K562 (cell line): ENCODE data around the gene SLC35D3. TPM values are rescaled to one million over a fixed set of nuclear protein-coding genes. Genes with fewer than 3 reads are reported as not detected.

Experiments used
- ATAC-seq: fragments of 200-7000 bp; cut with Tn5 transposase; 3 replicates; pipeline ENCODE4 v1.9.1; 2020; ENCODE audit warnings: moderate library complexity
- BruUV-seq: library from RNA; stranded (reverse); fragments of 400-500 nt; replicated peaks from 2 replicates; lab custom pipeline; 2021; lab: Mats Ljungman, UMichigan
- CTCF ChIA-PET: fragments of 300-600 bp; formaldehyde crosslinking; extraction: SDS; loops from one replicate; lab custom pipeline; 2021; ENCODE audit warnings: low intra/inter-chr PET ratio; lab: Yijun Ruan, JAX
- POLR2A ChIA-PET: fragments of 300-600, 350-650 bp; sonication (Branson Sonifier 250); formaldehyde crosslinking; extraction: SDS; loops from one replicate; lab custom pipeline; 2021; ENCODE audit warnings: antibody characterized with exemption, inconsistent platforms; lab: Yijun Ruan, JAX
- DNase-seq, 4 experiments: peaks; one replicate each; pipeline versions ENCODE4 v3.0.0 to v3.0.0-alpha.2; 2011 to 2018; ENCODE audit warnings: low spot score in 3 of 4, mixed read lengths in 3 of 4; ENCODE audit errors: extremely low read depth in 1 of 4
- FAIRE-seq: peaks from 2 replicates; lab custom pipeline; 2011; peaks lifted over from hg19 to GRCh38; lab: Jason Lieb, UNC
- H2AFZ ChIP-seq: 2 replicates; pipeline ENCODE4 v1.6.0; 2011; ENCODE audit warnings: low read depth, low read length, control low read depth, inconsistent platforms
- H3K27ac ChIP-seq: fragments of 200-600 bp; 3 replicates; pipeline ENCODE4 v1.8.0; 2011; ENCODE audit warnings: low read depth, mild to moderate bottlenecking, control low read depth, inconsistent platforms, low read length, moderate library complexity, mixed read lengths; ENCODE audit errors: extremely low read depth
- H3K27me3 ChIP-seq, 2 experiments: fragments of 300-600 bp in 1 of 2; 2 replicates in 1 of 2; 3 replicates in 1 of 2; pipeline versions ENCODE4 v1.6.0 to v1.8.0; 2011; ENCODE audit warnings: inconsistent platforms in 2 of 2, low read length in 2 of 2, mild to moderate bottlenecking in 1 of 2, mixed read lengths in 1 of 2, moderate library complexity in 1 of 2; ENCODE audit not compliant: control insufficient read depth in 2 of 2, insufficient read depth in 2 of 2
- H3K36me3 ChIP-seq: fragments of 300-600 bp; 3 replicates; pipeline ENCODE4 v1.8.0; 2011; ENCODE audit warnings: mild to moderate bottlenecking, low read length, inconsistent platforms; ENCODE audit not compliant: control insufficient read depth, insufficient read depth
- H3K4me1 ChIP-seq, 2 experiments: fragments of 200-600 bp in 1 of 2; replicated peaks in 1 of 2; 2 replicates in 1 of 2; 3 replicates in 1 of 2; pipeline versions ENCODE4 v1.5.1 to v1.8.0; 2011; ENCODE audit warnings: inconsistent platforms in 2 of 2, low read length in 2 of 2, mild to moderate bottlenecking in 1 of 2, mixed read lengths in 1 of 2, moderate library complexity in 1 of 2; ENCODE audit not compliant: control insufficient read depth in 2 of 2, insufficient read depth in 2 of 2
- H3K4me2 ChIP-seq: 2 replicates; pipeline ENCODE4 v1.6.1; 2011; ENCODE audit warnings: low read length, control low read depth, inconsistent platforms, mixed read lengths; ENCODE audit not compliant: insufficient read depth
- H3K4me3 ChIP-seq: fragments of 200-600 bp; sonication (generic), shearing (Covaris generic); 2 replicates; pipeline ENCODE4 v1.5.1; 2016; ENCODE audit warnings: control low read depth, inconsistent platforms
- H3K79me2 ChIP-seq: fragments of 200-600 bp; 3 replicates; pipeline ENCODE4 v1.8.0; 2011; ENCODE audit warnings: low read length, inconsistent platforms; ENCODE audit not compliant: control insufficient read depth, insufficient read depth
- H3K9ac ChIP-seq, 2 experiments: 2 replicates each; pipeline versions ENCODE4 v1.6.0 to v1.6.1; 2011; ENCODE audit warnings: low read depth in 2 of 2, low read length in 2 of 2, control low read depth in 1 of 2, inconsistent platforms in 1 of 2, mild to moderate bottlenecking in 1 of 2, mixed read lengths in 1 of 2; ENCODE audit not compliant: insufficient read depth in 1 of 2
- H3K9me1 ChIP-seq: one replicate; pipeline ENCODE4 v1.6.0; 2011; ENCODE audit warnings: inconsistent platforms, mild to moderate bottlenecking, low read length, moderate library complexity; ENCODE audit not compliant: control insufficient read depth, insufficient read depth
- H3K9me3 ChIP-seq: replicated peaks from 2 replicates; pipeline ENCODE4 v1.5.1; 2011; ENCODE audit warnings: low read depth, low read length, inconsistent platforms; ENCODE audit not compliant: control insufficient read depth, insufficient read depth
- H4K20me1 ChIP-seq: replicated peaks from 2 replicates; pipeline ENCODE4 v1.6.1; 2011; ENCODE audit warnings: low read length, inconsistent platforms, mixed read lengths; ENCODE audit not compliant: control insufficient read depth, insufficient read depth
- CBX8 ChIP-seq: fragments of 200-600 bp; sonication (generic); IDR thresholded peaks from 2 replicates; pipeline ENCODE4 v1.6.1; 2012; ENCODE audit warnings: borderline replicate concordance, mixed run types, low read depth, mild to moderate bottlenecking, moderate library complexity, mixed read lengths, low read length, control low read depth, inconsistent platforms; ENCODE audit not compliant: poor library complexity, severe bottlenecking; ENCODE audit errors: extremely low read depth
- FUS ChIP-seq: fragments of 200-400 bp; formaldehyde crosslinking; optimal IDR thresholded peaks from 2 replicates; pipeline ENCODE3; 2017; ENCODE audit warnings: low read depth, low read length
- HDAC3 ChIP-seq: fragments of 450-650 bp; IDR thresholded peaks from 2 replicates; pipeline ENCODE4 v1.6.1; 2018; ENCODE audit warnings: borderline replicate concordance, mild to moderate bottlenecking, moderate library complexity; ENCODE audit not compliant: partially characterized antibody
- MAFF ChIP-seq: IDR thresholded peaks from 2 replicates; pipeline ENCODE4 v1.6.1; 2012; ENCODE audit warnings: low read length, improper control_type of control experiment
- NCOA1 ChIP-seq: fragments of 450-650 bp; IDR thresholded peaks from 2 replicates; pipeline ENCODE4 v1.6.1; 2016; ENCODE audit warnings: low read depth
- NR4A1 ChIP-seq, 2 experiments: fragments of 250-450 bp in 1 of 2; fragments of 450-650 bp in 1 of 2; sonication (Bioruptor Pico) in 1 of 2; IDR thresholded peaks; 2 replicates each; pipeline versions ENCODE4 v1.4.0 to v1.6.1; 2016 to 2020; ENCODE audit warnings: mild to moderate bottlenecking in 2 of 2, missing compliant biosample characterization in 1 of 2, missing genetic modification characterization in 1 of 2, moderate library complexity in 1 of 2
- RBM22 ChIP-seq: fragments of 200-400 bp; formaldehyde crosslinking; IDR thresholded peaks from 2 replicates; pipeline ENCODE4 v1.6.1; 2018; ENCODE audit warnings: low read length, low read depth; ENCODE audit not compliant: poor library complexity, severe bottlenecking
- RFX1 ChIP-seq: fragments of 450-650 bp; IDR thresholded peaks from 2 replicates; pipeline ENCODE4 v1.6.1; 2016; ENCODE audit warnings: mild to moderate bottlenecking, moderate library complexity
- ZBTB8A ChIP-seq: fragments of 450-650 bp; IDR thresholded peaks from 2 replicates; pipeline ENCODE4 v1.6.1; 2018; ENCODE audit warnings: mild to moderate bottlenecking, moderate library complexity; ENCODE audit not compliant: partially characterized antibody
- WGBS: fragments of 100-300 bp; shearing (Covaris generic); methylation state at CpG from one replicate; pipeline ENCODE4 v1.1.6; 2016; ENCODE audit warnings: low coverage, mixed read lengths; ENCODE audit not compliant: insufficient coverage; ENCODE audit errors: missing lambda C conversion rate; 5-methylcytosine and 5-hydroxymethylcytosine counted together
- in situ Hi-C: fragments of 300-500 bp; cut with MboI; formaldehyde crosslinking; loops from 4 replicates; pipeline ENCODE4 v1.15.0; 2018; ENCODE audit warnings: inconsistent platforms, mixed read lengths
- intact Hi-C: fragments of 100-400 bp; cut with micrococcal nuclease; formaldehyde crosslinking; loops from 2 replicates; pipeline ENCODE4 v1.14.2; 2022
- polyA plus RNA-seq, 8 experiments: library from polyadenylated mRNA; depleted of rRNA in 4 of 8; stranded (reverse) in 5 of 8; unstranded in 3 of 8; fragments of >200 nt; fragmentation: Nextera tagmentation in 2 of 8; fragmentation: Illumina TruSeq in 1 of 8; extraction: Ambion mirVana in 2 of 8; extraction: Trizol in 1 of 8; gene quantifications; 2 replicates each; pipeline versions ENCODE4 v1.2.1 to v1.2.3, GENCODE V29; 2011 to 2014; ENCODE audit warnings: inconsistent platforms in 1 of 8, missing spikeins in 1 of 8
- total RNA-seq, 7 experiments: library from RNA; depleted of rRNA in 6 of 7; stranded (reverse); fragments of >200 nt in 6 of 7; fragmentation: Illumina TruSeq in 2 of 7; extraction: Trizol in 2 of 7; gene quantifications; 2 replicates each; pipeline versions ENCODE4 v1.2.1 to v1.2.3, GENCODE V29; 2011 to 2021; ENCODE audit warnings: low replicate concordance in 1 of 7
- TF ChIP-seq, protein P1 (sequence below), 2 experiments: fragments of 450-650 bp in 1 of 2; IDR thresholded peaks; 2 replicates each; pipeline ENCODE4 v1.6.1; 2011 to 2017; ENCODE audit warnings: low read depth in 2 of 2, antibody characterized with exemption in 1 of 2, borderline replicate concordance in 1 of 2, low read length in 1 of 2, mild to moderate bottlenecking in 1 of 2, mixed read lengths in 1 of 2; ENCODE audit not compliant: control insufficient read depth in 1 of 2

SLC35D3 gene
- total and polyA plus RNA-seq, 9 of the 15 experiments (the other 6 are each of a cell fraction or from before 2014, with no cell fraction given), result not detected

DNA sequence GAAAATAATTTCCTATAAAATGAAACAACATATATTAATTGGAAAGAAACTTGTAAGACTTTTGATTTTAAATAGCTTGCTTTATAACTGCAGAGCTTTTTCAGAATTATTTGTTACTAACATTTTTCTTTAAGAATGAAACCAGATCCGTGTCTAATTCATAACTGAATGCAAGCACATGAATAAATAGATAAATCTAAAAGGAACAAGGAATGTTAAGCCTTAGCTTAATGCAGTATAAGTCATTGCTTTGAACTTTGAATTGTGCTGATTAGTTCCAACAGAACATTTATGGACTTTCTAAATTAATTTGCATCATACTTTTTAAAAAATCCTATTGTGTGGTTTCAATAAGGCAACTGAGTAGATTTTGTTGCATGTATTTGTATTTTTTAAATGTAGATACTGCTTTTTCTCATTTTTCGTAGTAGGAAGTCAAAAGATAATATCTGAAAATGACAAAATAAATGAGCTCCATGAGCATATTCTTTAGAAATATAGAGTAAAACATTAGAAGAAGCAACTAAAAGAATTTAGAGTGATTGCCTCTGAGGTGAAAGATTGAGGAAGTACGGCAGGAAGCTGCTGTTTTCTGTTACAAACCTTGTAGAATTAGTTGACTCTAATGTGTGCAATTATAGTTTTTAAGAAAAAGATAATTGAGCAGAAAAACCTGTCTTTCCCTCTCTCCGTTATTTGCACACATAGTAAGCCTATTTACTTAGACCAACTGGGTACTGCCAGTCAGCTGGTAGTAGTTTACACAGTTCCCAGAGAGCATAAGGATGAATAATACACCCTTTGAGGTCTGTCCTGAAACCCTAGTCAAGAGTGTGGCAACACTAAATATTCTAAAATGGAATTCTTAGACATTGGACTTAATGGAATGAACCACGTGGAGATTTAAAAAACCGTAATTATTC is 32.6 kb upstream of the SLC35D3 start:
- Histone ChIP-seq H3K27me3 (no peaks in the 10 kb centered on the region), H3K4me3 (no peak overlapping the region), H3K36me3 (no peaks in the 10 kb centered on the region), H3K79me2 (no peaks in the 10 kb centered on the region), H3K4me2 (no peak overlapping the region), H2AFZ (no peak overlapping the region), H4K20me1 (no peaks in the 10 kb centered on the region), H3K9me3 (no peaks in the 10 kb centered on the region), H3K9me1 (no peaks in the 10 kb centered on the region), H3K9ac (no peak overlapping the region), H3K4me1 (peaks cover 0 to 8% of the 10 kb centered on the region in 2 experiments; a peak in 2 of 5 replicates), H3K27ac (no peak overlapping the region)
- TF ChIP-seq FUS, result no peak
- TF ChIP-seq CBX8, result no peak
- no peak for TF ChIP-seq RBM22
- TF ChIP-seq NCOA1, result no peak
- TF ChIP-seq NR4A1 (CRISPR knock-in tag; IDR thresholded peaks at IDR 0.05), result no peak
- TF ChIP-seq NR4A1 (tag; IDR thresholded peaks at IDR 0.05), result no peak
- TF ChIP-seq HDAC3, result no peak
- no peak for TF ChIP-seq MAFF
- TF ChIP-seq, protein P1, sequence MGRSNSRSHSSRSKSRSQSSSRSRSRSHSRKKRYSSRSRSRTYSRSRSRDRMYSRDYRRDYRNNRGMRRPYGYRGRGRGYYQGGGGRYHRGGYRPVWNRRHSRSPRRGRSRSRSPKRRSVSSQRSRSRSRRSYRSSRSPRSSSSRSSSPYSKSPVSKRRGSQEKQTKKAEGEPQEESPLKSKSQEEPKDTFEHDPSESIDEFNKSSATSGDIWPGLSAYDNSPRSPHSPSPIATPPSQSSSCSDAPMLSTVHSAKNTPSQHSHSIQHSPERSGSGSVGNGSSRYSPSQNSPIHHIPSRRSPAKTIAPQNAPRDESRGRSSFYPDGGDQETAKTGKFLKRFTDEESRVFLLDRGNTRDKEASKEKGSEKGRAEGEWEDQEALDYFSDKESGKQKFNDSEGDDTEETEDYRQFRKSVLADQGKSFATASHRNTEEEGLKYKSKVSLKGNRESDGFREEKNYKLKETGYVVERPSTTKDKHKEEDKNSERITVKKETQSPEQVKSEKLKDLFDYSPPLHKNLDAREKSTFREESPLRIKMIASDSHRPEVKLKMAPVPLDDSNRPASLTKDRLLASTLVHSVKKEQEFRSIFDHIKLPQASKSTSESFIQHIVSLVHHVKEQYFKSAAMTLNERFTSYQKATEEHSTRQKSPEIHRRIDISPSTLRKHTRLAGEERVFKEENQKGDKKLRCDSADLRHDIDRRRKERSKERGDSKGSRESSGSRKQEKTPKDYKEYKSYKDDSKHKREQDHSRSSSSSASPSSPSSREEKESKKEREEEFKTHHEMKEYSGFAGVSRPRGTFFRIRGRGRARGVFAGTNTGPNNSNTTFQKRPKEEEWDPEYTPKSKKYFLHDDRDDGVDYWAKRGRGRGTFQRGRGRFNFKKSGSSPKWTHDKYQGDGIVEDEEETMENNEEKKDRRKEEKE (IDR thresholded peaks at IDR 0.05; ENCODE audit: borderline replicate concordance in 1 of 2, control insufficient read depth in 1 of 2, low read depth in 2 of 2, low read length in 1 of 2), result no peak
- TF ChIP-seq RFX1, result no peak
- TF ChIP-seq ZBTB8A, result no peak
- intact Hi-C loops (no loop called here), in situ Hi-C loops (no loop called here)
- no peak for FAIRE-seq
- no TSS peak for BruUV-seq
- no peak for ATAC-seq
- 41% methylated on average over 6 of the region's 6 CpGs for WGBS
- ChIA-PET POLR2A (no interaction called here), CTCF (no interaction called here)
- DNase-seq, result no peak
